Measurements from ENCODE around the gene HORMAD2. TPM values are rescaled to one million over a fixed set of nuclear protein-coding genes. Genes with fewer than 3 reads are reported as not detected.

Gene HORMAD2
- total and polyA plus RNA-seq, 2 donors: 0.04 TPM; not detected in 1

DNA sequence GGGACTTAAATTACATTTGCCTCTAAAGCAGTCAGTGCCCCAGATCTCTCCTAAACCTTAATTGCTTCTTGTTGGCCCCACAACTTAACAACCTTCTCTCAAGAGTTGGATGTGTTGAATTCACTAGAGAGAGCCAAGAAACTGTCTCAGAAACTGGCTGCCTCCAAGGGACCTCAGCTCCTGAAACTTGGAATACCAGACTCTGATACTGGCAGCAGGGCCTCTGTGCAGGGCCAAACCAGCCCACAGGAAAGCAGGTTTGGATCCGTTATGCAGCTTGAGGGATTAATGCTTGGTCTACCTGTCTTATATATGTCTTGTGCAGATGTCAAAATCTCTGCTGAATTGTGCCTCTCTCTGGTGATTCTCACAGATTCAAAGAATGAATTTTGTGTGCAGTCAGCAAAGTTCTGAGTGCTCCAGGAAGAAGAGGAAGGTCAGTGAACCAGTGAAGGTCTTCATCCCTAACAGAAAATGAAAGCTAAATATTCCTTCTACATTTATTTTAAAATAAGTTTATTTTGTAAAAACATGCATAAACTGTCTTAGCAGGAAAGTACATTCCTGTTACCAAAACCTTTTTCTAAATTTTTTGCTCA lies 95.5 kb downstream of the HORMAD2 start:
- Histone ChIP-seq H3K4me3 (ENCODE audit: low read depth, low read length) (no peak overlapping the region), H3K4me1 (ENCODE audit: insufficient read depth) (no peaks in the 10 kb centered on the region), H3K27ac (ENCODE audit: low read depth) (no peak overlapping the region), H3K36me3 (ENCODE audit: insufficient read depth) (no peaks in the 10 kb centered on the region)
- 43% methylated on average over 1 of the region's 1 CpG for WGBS
- no peak for DNase-seq (ENCODE audit: extremely low spot score)

DNA sequence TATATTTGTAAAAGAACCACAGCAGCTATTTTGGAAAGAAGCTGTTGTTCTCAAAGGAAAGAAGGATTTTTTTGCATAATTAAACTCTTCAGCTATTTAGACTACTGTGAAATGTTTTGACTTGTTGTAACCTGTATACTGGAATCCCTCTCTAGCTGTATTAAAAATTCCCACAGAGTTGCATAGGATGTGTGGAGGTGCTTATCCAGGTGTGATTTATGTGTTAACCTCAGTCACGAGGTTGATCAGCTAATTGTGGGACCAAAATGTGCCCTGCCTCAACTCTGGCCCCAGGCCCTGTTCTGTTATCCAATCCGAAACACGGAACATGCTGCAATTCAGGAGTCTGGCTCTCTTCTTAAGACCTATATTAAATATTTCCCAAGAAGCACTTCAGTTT lies 96.2 kb downstream of the HORMAD2 start:
- Histone ChIP-seq H3K4me3 (ENCODE audit: low read depth, low read length) (no peak overlapping the region), H3K36me3 (ENCODE audit: insufficient read depth) (no peaks in the 10 kb centered on the region), H3K27ac (ENCODE audit: low read depth) (no peak overlapping the region), H3K4me1 (ENCODE audit: insufficient read depth) (no peaks in the 10 kb centered on the region)
- 92% methylated on average over 3 of the region's 3 CpGs for WGBS
- DNase-seq (ENCODE audit: extremely low spot score): no peak

DNA sequence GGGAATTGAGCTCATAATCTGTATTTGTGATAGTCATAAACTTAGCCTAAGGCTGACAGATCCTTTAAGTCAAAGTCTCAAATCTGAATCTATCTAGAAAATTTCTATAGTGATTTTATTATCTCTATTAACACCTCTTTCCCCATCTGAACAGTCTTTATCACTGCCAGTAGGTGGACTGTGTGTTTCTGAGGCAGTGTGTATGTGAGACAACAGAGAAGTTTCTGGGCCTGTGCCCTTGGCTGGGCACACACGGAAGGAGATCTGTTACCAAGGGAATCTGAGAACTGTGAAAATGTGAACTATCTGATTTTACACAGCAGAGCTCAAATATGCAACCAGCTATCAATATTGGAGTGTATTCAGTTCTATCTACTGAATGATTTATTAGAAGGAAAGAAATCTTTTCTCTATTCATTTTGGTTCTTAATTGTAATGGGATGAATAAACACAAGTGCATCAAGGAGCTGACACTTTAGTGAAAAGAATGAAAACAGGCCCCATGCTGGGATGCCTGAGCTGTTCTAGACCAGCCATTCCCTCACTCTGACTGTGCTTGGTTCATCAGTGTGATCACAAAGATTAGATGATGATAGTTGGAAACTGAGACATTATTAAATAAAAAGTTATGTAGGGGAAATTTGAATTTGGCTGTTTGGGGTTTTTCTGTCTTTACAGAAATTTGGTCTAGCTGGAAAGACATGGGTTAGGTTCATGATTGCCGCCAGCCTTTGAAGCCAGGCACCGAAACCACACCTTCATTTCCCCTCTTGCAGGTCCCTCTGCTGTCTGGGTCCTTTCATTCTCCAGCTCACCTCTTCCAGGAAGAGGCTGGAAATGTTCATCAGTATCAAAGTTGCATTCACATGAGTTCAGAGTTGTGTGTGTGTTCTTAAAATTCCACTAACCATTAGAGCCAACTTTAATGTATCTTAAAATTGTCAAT lies 98.2 kb downstream of the HORMAD2 start:
- Histone ChIP-seq H3K27ac (ENCODE audit: low read depth) (no peak overlapping the region), H3K36me3 (ENCODE audit: insufficient read depth) (no peaks in the 10 kb centered on the region), H3K4me1 (ENCODE audit: insufficient read depth) (no peaks in the 10 kb centered on the region), H3K4me3 (ENCODE audit: low read depth, low read length) (no peak overlapping the region)
- no peak for DNase-seq (ENCODE audit: extremely low spot score)
- WGBS: 81% methylated on average over 3 of the region's 3 CpGs

DNA sequence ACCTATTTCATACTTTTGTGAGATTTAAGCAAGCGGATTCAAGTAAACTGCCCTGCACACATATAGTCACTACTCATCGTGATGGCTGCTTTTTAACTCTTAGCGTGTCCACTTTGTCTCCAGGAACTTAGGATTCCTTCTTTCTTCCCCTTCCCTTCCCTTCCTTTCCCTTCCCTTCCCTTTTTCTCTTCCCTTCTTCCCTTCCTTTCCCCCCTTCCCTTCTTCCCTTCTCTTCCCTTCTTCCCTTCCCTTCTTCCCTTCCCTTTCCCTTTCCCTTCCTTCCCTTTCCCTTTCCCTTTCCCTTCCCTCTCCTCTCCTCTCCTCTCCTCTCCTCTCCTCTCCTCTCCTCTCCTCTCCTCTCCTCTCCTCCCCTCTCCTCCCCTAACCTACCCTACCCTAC lies 100.4 kb downstream of the HORMAD2 start:
- Histone ChIP-seq H3K4me3 (ENCODE audit: low read depth, low read length) (no peak overlapping the region), H3K27ac (ENCODE audit: low read depth) (no peak overlapping the region), H3K36me3 (ENCODE audit: insufficient read depth) (no peaks in the 10 kb centered on the region), H3K4me1 (ENCODE audit: insufficient read depth) (no peaks in the 10 kb centered on the region)
- no peak for DNase-seq (ENCODE audit: extremely low spot score)
- WGBS: 85% methylated on average over 3 of the region's 3 CpGs

DNA sequence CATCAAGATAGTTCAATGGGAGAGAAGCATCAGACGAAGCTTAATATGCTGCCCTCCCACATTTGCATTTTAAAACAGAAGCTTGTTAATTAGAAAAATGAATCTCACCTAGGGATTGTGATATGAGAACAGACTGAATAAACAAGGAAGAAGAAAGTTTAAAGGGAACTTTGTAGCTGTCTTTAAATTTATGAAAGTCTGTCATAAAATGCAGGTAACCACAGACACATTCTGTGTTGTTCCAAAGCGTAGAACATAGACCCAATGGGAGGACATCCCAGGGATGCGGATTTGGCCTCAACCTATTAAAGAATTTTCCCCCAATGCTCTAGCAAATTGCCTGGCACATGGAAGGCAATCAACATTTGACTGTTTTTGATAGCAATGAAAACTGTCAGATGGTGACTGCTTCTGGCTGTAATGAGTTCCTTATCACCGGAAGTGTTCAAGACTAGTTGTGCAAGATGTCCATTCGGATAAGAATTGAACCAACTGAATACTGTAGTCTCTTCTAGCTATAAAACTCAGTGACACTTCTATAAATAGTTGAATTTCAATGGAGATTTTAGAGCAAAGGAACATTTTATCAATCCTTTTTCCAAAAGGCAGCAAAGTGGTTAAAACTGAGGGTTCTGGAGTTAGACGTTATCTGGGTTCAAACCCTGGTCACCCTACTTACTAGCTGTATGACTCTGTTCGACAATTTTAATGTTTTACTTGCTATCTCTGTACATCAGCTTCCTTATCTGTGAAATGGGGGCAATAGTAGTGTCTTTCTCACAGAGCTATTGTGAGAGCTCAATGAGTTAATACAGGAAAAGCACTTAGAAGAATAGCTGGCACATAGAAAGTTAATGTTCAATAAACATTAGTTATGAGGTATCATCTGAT lies 101.4 kb downstream of the HORMAD2 start:
- DNase-seq (ENCODE audit: extremely low spot score): no peak
- Histone ChIP-seq H3K27ac (ENCODE audit: low read depth) (no peak overlapping the region), H3K36me3 (ENCODE audit: insufficient read depth) (no peaks in the 10 kb centered on the region), H3K4me1 (ENCODE audit: insufficient read depth) (no peaks in the 10 kb centered on the region), H3K4me3 (ENCODE audit: low read depth, low read length) (no peak overlapping the region)
- WGBS: 62% methylated on average over 7 of the region's 7 CpGs

DNA sequence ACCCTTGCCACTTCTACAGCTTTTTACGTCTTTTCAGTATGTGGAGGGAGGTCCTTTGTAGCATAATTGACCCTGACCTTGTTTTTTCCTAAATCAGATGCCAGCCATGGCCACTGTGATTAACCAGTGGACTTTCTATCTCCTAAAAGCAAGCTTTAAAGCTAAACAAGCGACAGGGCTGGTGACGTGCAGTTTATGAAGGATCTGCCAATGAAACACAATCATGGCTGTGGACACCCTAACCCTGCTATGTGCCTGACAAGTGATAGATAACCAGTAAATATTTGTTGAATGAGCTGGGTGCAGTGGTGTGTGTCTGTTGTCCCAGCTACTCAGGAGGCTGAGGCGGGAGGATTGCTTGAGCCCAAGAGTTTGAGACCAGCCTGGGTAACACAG lies 102.1 kb downstream of the HORMAD2 start:
- Histone ChIP-seq H3K27ac (ENCODE audit: low read depth) (no peak overlapping the region), H3K4me3 (ENCODE audit: low read depth, low read length) (no peak overlapping the region), H3K36me3 (ENCODE audit: insufficient read depth) (no peaks in the 10 kb centered on the region), H3K4me1 (ENCODE audit: insufficient read depth) (no peaks in the 10 kb centered on the region)
- no peak for DNase-seq (ENCODE audit: extremely low spot score)
- WGBS: 81% methylated on average over 4 of the region's 4 CpGs

DNA sequence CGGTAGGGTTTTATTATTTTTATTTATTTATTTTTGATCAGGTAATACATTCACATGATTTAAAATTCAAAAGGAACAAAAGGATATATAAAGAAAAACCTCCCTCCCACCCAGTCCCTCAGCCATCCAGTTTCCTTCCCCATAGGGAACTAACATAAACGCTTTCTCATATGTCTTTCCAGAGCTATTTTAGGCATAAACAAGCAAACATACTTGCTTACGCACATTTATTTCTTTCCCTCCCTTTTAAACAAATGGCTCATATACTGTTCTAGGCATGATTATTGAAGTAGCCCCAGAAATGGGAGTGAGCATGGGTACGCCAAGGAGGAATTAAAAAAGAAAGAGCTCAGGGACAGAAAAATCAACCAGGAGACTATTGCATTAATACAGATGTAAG lies 102.6 kb downstream of the HORMAD2 start:
- H3K4me1 ChIP-seq (ENCODE audit: insufficient read depth): no peaks in the 10 kb centered on the region
- DNase-seq (ENCODE audit: extremely low spot score): no peak
- no peak overlapping the region for H3K4me3 ChIP-seq (ENCODE audit: low read depth, low read length)
- no peak overlapping the region for H3K27ac ChIP-seq (ENCODE audit: low read depth)
- H3K36me3 ChIP-seq (ENCODE audit: insufficient read depth): no peaks in the 10 kb centered on the region
- 55% methylated on average over 4 of the region's 4 CpGs for WGBS

DNA sequence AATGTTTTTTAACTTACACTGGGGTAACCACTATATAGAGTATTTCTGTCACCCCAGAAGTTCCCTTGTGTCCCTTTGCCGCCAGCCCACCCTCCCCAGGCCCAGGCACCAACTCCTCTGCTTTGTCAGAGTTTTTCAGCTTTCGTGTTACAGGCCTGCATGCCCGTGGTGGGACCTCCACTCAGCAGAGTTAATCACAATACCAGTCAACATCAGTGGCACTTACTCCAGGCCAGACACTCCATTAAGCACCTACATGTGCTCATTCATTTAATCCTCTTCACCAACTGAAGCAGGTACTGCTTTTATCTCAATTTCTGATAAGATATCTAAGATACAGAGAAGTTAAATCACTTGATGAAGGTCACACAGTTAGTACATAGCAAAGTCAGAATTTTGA lies 103.0 kb downstream of the HORMAD2 start:
- no peak for DNase-seq (ENCODE audit: extremely low spot score)
- WGBS: 89% methylated on average over 3 of the region's 3 CpGs
- Histone ChIP-seq H3K36me3 (ENCODE audit: insufficient read depth) (no peaks in the 10 kb centered on the region), H3K4me3 (ENCODE audit: low read depth, low read length) (no peak overlapping the region), H3K4me1 (ENCODE audit: insufficient read depth) (no peaks in the 10 kb centered on the region), H3K27ac (ENCODE audit: low read depth) (no peak overlapping the region)

DNA sequence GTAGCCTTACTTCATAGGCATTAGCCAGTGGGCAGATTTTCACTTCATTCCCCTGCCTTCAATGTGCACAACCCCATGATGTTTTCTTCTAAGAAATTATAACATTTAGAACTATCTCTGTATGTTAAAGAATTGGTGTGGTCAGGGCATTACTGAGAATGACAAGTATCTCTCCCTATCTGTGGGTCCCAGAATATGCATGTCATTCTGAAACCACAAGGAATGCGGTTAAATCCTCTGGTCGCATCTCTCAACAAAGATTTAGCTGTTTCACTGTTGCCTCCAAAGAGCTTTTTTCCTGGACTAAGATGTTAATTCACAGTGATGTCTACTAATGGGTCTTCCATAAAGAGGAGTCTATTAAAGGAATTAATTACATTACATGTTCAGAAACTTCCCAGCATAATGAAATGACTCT lies 103.6 kb downstream of the HORMAD2 start:
- Histone ChIP-seq H3K4me3 (ENCODE audit: low read depth, low read length) (no peak overlapping the region), H3K36me3 (ENCODE audit: insufficient read depth) (no peaks in the 10 kb centered on the region), H3K27ac (ENCODE audit: low read depth) (no peak overlapping the region), H3K4me1 (ENCODE audit: insufficient read depth) (no peaks in the 10 kb centered on the region)
- no peak for DNase-seq (ENCODE audit: extremely low spot score)
- 61% methylated on average over 2 of the region's 2 CpGs for WGBS

DNA sequence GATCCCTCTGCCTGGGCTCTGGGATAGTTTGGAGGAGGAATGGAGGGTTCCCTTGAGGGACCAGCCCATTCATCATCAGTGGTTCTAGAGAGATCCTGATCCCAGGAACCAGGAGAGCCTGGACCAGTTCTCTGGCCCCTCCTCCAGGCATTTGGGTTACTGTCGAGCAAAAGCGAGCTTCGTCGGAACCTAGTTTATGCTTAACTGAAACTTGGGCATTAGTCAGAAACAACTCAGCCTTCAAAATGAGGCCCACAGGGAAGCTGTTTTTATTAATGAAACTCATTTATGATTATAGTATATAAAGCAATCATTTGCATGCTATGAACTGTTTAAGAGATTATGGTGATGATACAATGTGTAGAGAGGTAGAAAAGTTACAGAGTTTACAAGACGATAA lies 104.9 kb downstream of the HORMAD2 start:
- Histone ChIP-seq H3K4me3 (ENCODE audit: low read depth, low read length) (no peak overlapping the region), H3K4me1 (ENCODE audit: insufficient read depth) (no peaks in the 10 kb centered on the region), H3K27ac (ENCODE audit: low read depth) (no peak overlapping the region), H3K36me3 (ENCODE audit: insufficient read depth) (no peaks in the 10 kb centered on the region)
- no peak for DNase-seq (ENCODE audit: extremely low spot score)
- 65% methylated on average over 5 of the region's 5 CpGs for WGBS

DNA sequence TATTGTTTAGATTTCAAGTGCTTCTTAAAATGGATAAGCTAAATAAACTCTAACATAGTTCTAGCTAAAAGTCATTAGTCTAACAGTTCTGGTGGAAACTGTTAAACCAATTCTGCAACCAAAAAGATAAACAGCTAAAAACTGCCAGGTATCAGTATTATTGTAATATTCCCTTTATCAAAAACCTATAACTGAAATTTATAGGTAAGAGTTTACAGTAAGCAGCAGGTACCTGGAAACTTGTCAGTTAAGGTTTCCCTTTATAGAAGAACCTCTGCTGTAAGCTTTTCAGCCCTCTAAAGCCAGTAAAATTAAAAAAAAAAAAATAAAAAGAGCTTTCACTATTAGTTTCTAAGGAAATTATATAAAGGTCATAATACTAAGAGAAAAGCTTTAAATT lies 105.3 kb downstream of the HORMAD2 start:
- H3K36me3 ChIP-seq (ENCODE audit: insufficient read depth): no peaks in the 10 kb centered on the region
- no peak overlapping the region for H3K4me3 ChIP-seq (ENCODE audit: low read depth, low read length)
- no peak for DNase-seq (ENCODE audit: extremely low spot score)
- H3K4me1 ChIP-seq (ENCODE audit: insufficient read depth): no peaks in the 10 kb centered on the region
- H3K27ac ChIP-seq (ENCODE audit: low read depth): no peak overlapping the region

DNA sequence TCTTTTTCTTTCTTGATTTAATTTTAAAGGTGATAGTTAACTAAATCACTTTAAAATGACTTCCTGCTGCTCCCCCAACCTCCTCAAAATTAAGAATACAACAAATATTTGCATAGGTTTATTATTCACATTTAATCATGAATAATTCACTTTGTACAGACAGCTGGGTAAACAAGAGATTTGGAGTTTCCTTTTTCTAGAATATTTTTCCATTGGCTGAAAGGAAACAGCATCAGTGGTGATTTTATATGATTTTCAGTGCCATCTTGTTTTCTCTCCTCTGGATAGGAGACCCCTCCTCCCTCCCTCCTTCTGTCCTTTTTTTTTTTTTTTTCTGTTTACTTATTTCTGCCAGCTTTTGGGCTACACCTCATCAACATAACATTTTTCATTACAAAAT lies 105.8 kb downstream of the HORMAD2 start:
- H3K4me1 ChIP-seq (ENCODE audit: insufficient read depth): no peaks in the 10 kb centered on the region
- H3K27ac ChIP-seq (ENCODE audit: low read depth): no peak overlapping the region
- DNase-seq (ENCODE audit: extremely low spot score): no peak
- H3K4me3 ChIP-seq (ENCODE audit: low read depth, low read length): no peak overlapping the region
- no peaks in the 10 kb centered on the region for H3K36me3 ChIP-seq (ENCODE audit: insufficient read depth)

DNA sequence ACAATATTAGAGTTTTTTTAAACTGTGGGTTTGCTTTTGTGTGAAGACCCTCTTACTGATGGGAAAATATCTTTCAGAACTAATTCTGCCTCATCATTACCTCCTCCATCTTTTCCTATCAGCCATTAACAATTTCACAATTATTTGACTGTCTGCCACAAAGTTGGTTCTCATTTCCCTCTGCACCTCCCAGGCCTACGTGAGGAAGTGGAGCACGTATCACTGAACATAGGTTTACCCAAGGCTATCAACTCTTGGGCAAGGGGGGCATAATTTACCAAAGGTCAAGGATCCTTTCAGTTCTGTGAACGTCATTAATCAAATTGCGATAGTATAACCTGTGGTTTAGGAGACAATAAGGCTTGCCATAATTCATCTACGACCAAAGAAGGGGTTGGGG lies 106.2 kb downstream of the HORMAD2 start:
- H3K27ac ChIP-seq (ENCODE audit: low read depth): no peak overlapping the region
- H3K4me3 ChIP-seq (ENCODE audit: low read depth, low read length): no peak overlapping the region
- no peak for DNase-seq (ENCODE audit: extremely low spot score)
- no peaks in the 10 kb centered on the region for H3K4me1 ChIP-seq (ENCODE audit: insufficient read depth)
- 85% methylated on average over 5 of the region's 5 CpGs for WGBS
- no peaks in the 10 kb centered on the region for H3K36me3 ChIP-seq (ENCODE audit: insufficient read depth)

DNA sequence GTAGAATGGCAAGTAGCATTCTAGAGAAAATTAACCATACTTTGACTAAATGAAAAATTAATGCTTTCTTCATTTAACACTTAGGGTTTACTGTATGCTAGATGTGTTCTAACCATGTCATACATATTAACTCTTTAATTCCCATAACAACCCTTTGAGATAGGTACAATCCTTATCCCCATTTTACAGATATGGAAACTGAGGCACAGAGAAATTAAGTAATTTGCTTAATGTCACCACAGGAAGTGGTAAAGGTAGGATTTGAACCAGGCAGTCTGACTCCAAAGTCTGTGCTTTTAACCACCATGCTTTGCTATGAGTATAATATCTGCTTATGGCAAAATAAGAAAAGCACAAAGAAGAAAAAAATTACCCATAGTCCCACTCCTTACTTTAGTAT lies 106.8 kb downstream of the HORMAD2 start:
- no peaks in the 10 kb centered on the region for H3K36me3 ChIP-seq (ENCODE audit: insufficient read depth)
- H3K4me1 ChIP-seq (ENCODE audit: insufficient read depth): no peaks in the 10 kb centered on the region
- H3K4me3 ChIP-seq (ENCODE audit: low read depth, low read length): no peak overlapping the region
- no peak overlapping the region for H3K27ac ChIP-seq (ENCODE audit: low read depth)
- DNase-seq (ENCODE audit: extremely low spot score): no peak
